OCI-LY7 (cell line): ENCODE results near the gene ARHGAP42.

Experiments used
- EZH2phosphoT487 ChIP-seq: fragments of 200-600 bp; sonication (generic); IDR thresholded peaks from 2 replicates; pipeline ENCODE4 v1.6.1; 2018; ENCODE audit warnings: low read depth, borderline replicate concordance, mild to moderate bottlenecking, mixed run types, antibody characterized with exemption, low read length, moderate library complexity, mixed read lengths
- TF ChIP-seq, protein P1 (sequence below): fragments of 200-600 bp; sonication (generic); conservative IDR thresholded peaks from 2 replicates; pipeline ENCODE4 v1.5.1; 2014; ENCODE audit warnings: mild to moderate bottlenecking, antibody characterized with exemption, low read length, moderate library complexity, mixed read lengths

DNA sequence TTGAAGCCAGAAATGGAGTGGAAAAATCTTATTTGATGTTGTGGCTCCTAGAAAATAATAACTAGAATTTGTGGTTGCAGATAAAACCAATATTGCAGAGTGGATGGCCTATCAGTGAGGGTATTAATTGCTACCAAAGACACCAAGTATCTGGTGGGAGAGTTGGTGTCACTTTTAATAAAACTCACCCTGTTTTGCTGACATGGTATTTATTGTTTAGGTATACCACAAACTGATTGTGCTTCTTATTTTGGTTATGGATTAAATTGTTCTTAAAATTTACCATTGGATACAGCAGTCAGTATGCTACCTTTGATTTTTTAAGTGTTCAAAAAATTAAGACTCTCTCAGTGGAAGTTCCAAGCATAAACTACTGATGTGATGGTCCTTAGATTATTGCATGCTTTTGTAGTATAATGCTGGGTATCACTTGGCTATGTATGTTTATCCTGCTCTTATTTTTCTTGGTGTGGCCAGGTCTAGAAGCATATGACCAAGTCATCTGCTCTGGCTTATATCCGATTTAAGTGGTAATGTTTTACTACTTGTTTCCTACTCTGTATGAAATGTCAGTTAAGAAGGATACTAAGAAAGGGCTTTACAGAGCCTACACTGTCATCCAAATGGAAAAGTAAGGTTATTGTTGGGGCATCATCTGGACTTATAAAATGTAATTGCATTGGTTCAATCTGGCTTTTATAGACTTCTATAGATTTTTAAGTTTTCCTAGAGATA lies 101.6 kb downstream of the ARHGAP42 start:
- TF ChIP-seq, protein P1, sequence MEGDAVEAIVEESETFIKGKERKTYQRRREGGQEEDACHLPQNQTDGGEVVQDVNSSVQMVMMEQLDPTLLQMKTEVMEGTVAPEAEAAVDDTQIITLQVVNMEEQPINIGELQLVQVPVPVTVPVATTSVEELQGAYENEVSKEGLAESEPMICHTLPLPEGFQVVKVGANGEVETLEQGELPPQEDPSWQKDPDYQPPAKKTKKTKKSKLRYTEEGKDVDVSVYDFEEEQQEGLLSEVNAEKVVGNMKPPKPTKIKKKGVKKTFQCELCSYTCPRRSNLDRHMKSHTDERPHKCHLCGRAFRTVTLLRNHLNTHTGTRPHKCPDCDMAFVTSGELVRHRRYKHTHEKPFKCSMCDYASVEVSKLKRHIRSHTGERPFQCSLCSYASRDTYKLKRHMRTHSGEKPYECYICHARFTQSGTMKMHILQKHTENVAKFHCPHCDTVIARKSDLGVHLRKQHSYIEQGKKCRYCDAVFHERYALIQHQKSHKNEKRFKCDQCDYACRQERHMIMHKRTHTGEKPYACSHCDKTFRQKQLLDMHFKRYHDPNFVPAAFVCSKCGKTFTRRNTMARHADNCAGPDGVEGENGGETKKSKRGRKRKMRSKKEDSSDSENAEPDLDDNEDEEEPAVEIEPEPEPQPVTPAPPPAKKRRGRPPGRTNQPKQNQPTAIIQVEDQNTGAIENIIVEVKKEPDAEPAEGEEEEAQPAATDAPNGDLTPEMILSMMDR, result no peak
- TF ChIP-seq EZH2phosphoT487, result no peak
